GM21381 (cell line): ENCODE measurements around the gene TMEM232.
A peak's percentile ranks its signal among the peaks of the same experiment; 100 is the strongest.
"Not testable (repeated sequence)": the region's sequence is repeated elsewhere in the genome, so short reads cannot be mapped to it uniquely, and the experiment has no call there.

Experiments used
- ATAC-seq: cut with Tn5 transposase; IDR thresholded peaks from one replicate; pipeline ENCODE4 v1.9.1; 2021; ENCODE audit warnings: mild to moderate bottlenecking, moderate library complexity; ENCODE audit not compliant: unreplicated experiment

The TMEM232 gene

GRCh38 chr5:110726249-110727024 is at the start of gene TMEM232:
TSS of gene TMEM232 (minus strand) at chr5:110726671. CDS start at chr5:110667352, 59,319 bp downstream.
- ATAC-seq, result peak; percentile 100

DNA sequence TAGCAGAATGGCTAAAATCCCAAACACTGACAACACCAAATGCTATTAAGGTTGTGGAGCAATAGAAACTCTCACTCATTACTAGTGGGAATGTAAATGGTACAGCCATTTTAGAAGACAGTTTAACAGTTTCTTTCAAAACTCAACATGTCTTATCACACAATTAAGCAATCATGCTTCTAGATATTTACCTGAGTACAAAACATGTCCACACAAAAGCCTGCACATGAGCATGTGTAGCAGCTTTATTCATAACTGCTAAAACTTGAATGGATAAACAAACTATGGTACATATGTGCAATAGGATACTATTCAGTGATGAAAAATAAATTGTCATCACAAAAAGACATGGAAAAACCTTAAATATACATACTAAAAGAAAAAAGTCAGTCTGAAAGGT is 43.8 kb upstream of the TMEM232 start:
- no peak for ATAC-seq

DNA sequence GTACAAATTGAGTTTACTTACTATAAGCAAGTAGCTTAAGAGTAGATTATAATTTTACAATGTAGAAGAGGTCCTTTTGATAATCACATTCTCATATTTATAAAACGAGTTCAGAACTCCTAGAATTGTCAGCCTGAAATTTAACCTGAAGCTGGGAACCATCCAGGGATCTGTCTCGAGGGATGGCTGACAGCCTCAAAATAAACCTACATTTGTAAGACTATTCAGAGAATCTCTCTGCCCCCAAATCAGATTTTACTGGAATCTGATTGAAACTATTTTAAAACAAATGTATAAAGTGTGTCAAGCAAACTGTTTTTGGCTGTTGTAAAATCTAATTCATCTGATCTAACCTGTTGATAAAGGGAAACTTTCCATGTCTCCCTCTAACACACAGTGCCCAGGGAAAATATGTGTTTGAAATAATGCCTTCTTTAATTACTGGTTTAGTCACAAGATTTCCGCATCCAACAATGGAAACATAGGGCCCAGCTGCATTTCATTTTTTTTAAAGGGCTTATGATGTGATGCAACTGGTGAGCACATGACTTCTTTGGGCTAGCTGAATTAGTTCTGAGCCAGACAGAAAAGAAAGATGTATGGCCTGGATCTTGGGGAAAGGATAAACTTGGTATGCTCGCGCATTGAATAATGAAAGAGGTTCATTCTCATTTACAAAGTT is 42.7 kb upstream of the TMEM232 start:
- ATAC-seq, result no peak

DNA sequence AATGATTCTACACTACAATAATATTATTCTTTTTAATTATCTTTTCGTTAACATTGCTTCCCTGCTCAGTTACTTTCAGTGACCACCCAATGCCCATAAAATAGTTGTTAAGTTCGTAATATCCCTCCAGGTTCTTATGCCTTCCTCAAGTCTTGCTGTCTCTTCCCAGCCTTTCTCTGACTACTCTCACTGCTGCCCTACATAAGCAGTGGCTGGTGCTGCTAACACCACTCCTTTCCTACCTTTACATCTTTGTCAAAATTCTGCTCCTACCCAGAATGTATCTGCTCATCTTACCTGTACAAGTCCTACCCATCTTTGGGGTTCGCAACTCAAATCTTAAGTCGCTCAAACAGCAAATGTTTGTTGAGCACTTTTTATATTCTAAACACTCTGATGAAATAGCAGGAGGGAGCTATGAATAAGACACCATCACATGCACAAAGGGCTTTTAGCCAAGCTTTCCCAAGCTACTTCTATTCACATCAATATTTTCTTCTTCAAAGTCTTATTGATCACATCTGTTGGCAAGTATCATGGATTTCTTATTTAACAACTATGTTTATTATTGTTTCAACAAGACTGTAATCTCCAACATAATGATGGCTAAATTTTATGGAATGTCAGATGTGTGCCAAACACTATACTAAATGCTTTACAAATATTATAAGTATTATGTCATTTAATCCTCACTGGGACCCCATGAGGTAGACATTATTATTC is 41.8 kb upstream of the TMEM232 start:
- no peak for ATAC-seq

- ATAC-seq, result no peak
Measured at GRCh38 chr5:110760158-110760557, 33.7 kb upstream of the TMEM232 start.

- no peak for ATAC-seq
Measured at GRCh38 chr5:110757118-110757729, 30.8 kb upstream of the TMEM232 start.

DNA sequence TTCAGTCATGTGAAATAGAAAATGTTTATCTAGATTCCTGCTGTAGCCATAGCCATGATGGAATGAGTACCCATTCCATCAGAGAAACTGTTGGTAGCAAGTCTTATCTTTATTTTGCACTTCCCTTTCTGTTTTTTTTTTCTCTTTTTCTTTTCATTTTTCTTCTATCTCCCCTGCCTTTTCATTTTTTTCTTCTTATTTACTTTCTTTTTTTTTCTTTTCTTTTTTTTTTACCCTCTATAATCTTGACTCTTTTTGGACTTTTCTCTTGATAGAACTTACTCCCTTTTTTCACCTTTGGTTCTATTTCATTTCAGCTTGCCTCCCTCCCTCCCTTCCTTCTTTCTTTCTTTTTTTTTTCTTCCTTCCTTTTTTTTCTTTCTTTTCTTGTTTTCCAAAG is 27.7 kb upstream of the TMEM232 start:
- no peak for ATAC-seq

DNA sequence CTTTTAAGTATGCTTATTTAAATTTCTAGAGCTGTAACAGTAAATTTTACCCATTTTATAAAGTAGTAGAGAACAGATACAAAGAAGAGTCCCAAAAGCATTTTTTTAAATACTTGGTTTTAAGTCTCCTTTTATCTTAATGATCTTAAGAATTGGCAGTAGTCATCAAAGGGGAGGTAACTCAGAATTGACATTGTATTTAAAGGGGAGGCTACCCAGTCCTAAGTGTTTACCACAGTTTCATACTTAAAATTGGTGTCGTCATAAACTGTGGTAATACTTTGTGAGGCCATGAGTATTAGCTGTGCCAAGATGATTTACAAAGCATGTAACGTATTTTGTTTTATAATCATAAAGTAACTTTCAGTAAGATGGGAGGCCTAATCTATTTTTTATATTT is 27.1 kb upstream of the TMEM232 start:
- no peak for ATAC-seq

DNA sequence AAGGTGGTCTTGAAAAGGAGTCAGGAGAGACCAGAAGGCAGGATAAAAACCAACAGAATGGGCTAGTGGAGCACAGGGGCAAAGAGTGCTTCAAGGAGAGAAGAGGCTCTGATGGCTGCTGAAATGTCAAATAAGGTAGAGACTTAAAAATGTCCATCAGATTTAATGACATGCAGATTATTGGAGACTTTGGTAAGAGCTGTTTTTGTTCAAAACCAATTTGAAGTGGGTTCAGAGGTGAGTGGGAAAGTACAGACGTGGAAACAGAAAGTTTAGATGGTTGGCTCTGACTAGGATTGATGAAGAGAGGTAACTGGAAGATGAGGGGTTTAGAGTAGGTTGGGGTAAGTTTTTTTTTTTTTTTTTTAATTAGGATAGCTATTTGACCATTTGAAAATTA is 26.5 kb upstream of the TMEM232 start:
- peak; percentile 0 for ATAC-seq

GRCh38 chr5:110751902-110752762 is 25.7 kb upstream of the TMEM232 start:
- ATAC-seq, result peak; percentile 99

DNA sequence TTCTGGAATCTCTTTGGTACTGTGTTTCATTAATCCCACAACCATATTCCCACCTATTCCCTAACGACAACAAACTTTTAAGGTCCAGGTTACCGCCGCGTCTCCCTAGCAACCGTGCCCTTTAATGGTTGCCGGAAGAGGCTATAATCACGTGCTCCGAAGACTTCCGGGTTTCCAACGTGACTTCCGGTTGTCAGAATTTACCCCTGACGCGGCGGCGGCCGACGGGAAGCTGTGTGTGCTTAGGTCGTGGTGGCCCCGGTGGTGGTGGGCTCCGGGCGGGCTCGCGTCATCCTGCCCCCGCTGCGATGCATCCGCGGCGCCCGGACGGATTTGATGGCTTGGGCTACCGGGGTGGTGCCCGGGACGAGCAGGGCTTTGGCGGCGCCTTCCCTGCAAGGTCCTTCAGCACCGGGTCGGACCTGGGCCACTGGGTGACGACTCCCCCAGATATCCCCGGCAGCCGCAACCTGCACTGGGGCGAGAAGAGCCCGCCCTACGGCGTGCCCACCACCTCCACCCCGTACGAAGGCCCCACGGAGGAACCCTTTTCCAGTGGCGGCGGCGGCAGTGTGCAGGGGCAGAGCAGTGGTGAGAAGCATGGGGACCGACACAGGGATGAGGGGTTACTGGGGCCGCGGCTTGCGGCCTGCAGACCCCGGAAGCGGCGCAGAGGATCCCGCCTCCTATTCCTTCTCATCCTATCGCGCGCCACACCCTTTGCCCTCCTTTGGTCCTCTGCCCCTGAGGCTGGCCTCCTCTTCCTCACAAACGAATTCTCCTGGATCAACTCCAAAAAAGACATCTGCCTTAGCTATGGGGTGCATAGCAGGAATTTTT is 12.6 kb upstream of the TMEM232 start, which contains the start of gene SLC25A46:
Gene SLC25A46, plus strand, starts transcription at position 196 of the 840 bp plus-strand sequence. Its CDS starts 113 bp downstream, at position 309.
- ATAC-seq, result peak; percentile 97

- ATAC-seq, result peak; percentile 56
Measured at GRCh38 chr5:110738503-110738811, 12.0 kb upstream of the TMEM232 start.

- no peak for ATAC-seq
Measured at GRCh38 chr5:110736753-110737152, 10.3 kb upstream of the TMEM232 start.

DNA sequence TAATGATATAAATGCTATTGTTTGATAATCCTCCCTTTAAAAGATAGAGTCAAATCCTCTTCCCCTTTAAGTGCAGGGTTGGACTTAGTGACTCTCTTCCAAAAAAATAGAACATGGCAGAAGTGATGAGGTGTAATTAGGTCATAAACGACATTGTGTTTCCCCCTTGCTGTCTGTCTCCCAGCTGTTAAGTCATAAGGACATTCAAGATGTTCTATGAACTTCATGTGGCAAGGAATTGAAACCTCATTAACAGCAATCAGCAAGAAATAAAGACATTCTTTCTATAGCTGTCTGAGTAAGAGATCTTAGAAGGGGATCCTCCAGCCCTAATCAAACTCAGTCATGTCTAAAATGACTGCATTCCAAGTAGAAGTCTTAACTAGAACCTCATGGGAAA is 9.1 kb upstream of the TMEM232 start:
- no peak for ATAC-seq

DNA sequence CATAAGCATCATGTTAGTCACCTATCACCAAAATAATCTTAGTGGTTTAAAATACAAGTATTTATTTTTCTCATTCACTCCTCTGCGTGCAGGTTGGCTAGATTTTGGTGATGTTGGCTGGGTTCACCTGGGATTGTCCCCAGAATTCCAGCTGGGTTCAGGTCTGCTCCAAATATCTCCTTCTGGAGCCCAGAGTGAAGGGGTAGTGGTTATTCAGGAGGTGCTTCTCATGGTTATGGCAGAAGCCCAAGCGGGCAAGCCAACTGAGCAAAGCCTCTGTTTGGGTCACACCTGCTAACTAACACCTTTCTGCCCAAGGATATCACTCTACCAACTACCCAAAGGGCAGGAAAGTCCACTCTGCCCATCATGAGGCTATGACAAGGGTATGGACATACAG is 7.6 kb upstream of the TMEM232 start:
- no peak for ATAC-seq

- ATAC-seq, result not testable (repeated sequence)
Measured at GRCh38 chr5:110731499-110731898, 5.0 kb upstream of the TMEM232 start.

GRCh38 chr5:110727025-110727314 is 499 bp upstream of the TMEM232 start:
- ATAC-seq, result peak; percentile 37

GRCh38 chr5:110718311-110718710 is 8.2 kb downstream of the TMEM232 start:
- ATAC-seq, result no peak
